Measurements from ENCODE around the gene SUCNR1. TPM values are rescaled to one million over a fixed set of nuclear protein-coding genes. Genes with fewer than 3 reads are reported as not detected.
"Not testable (repeated sequence)": the region's sequence is repeated elsewhere in the genome, so short reads cannot be mapped to it uniquely, and the experiment has no call there.

Gene SUCNR1
- total and polyA plus RNA-seq, 2 donors (not counting 1 experiment from before 2014, with no cell fraction given): under 0.01 to 0.02 TPM

- DNase-seq (ENCODE audit: low read depth in 2 of 2): peak in 1 of 2 donors; percentile 63
- no peak overlapping the region for H3K9ac ChIP-seq (ENCODE audit: insufficient read depth, low read length)
- H4K20me1 ChIP-seq (ENCODE audit: control insufficient read depth, extremely low read depth, insufficient read depth, low read length): no peaks in the 10 kb centered on the region
- no peaks in the 10 kb centered on the region for H3K27me3 ChIP-seq (ENCODE audit: control insufficient read depth, insufficient read depth, low read length)
- no peak overlapping the region for H3K4me2 ChIP-seq (ENCODE audit: extremely low read depth, insufficient read depth, low read length)
- H3K27ac ChIP-seq (ENCODE audit: insufficient read depth, low read length): no peak overlapping the region
- no peaks in the 10 kb centered on the region for H3K79me2 ChIP-seq (ENCODE audit: control insufficient read depth, insufficient read depth, low read length)
- no peak overlapping the region for H2AFZ ChIP-seq (ENCODE audit: low read length)
- no peak overlapping the region for H3K4me3 ChIP-seq (replicated peaks in 1 of 4; ENCODE audit: control extremely low read depth in 1 of 4, insufficient read depth in 1 of 4, low read depth in 3 of 4, low read length in 4 of 4)
- no peaks in the 10 kb centered on the region for H3K9me3 ChIP-seq (ENCODE audit: control insufficient read depth, insufficient read depth, low read depth, low read length)
- H3K36me3 ChIP-seq (ENCODE audit: control insufficient read depth, insufficient read depth, low read length): no peaks in the 10 kb centered on the region
- TF ChIP-seq CTCF (conservative IDR thresholded peaks at IDR 0.05 in 1 of 2, IDR thresholded peaks at IDR 0.05 in 1 of 2; ENCODE audit: low read depth in 1 of 2, low read length in 2 of 2): no peak
- no peak for TF ChIP-seq EZH2 (IDR thresholded peaks at IDR 0.05; ENCODE audit: low read length, missing control alignments)
- peaks cover 9% of the 10 kb centered on the region for H3K4me1 ChIP-seq (ENCODE audit: control insufficient read depth, extremely low read depth, insufficient read depth, low read length)
Observed at GRCh38 chr3:151896246-151897012, 23.0 kb downstream of the SUCNR1 start.

DNA sequence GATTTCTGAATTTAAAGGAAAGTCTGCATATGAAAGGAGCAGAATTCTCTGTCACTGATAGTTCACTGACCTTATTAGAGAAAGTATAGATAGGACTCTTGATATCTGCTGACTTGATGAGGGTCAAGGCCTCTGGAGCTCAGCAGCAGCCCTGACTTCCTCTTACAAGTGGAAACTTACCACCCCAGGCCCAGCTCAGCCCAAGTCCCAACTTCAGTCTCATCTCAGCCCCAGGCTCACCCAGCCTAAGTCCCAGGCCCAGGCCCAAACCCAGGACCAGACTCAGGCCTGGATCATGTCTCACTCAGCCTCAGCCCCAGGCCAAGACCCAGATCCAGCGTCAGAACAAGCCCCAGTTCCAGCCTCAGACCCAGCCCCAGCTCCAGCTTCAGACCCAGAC lies 24.7 kb downstream of the SUCNR1 start:
- not testable (repeated sequence) for DNase-seq (ENCODE audit: low read depth in 2 of 2); H3K27me3 ChIP-seq (ENCODE audit: control insufficient read depth, insufficient read depth, low read length); H3K36me3 ChIP-seq (ENCODE audit: control insufficient read depth, insufficient read depth, low read length); H3K4me3 ChIP-seq (replicated peaks in 1 of 4; ENCODE audit: control extremely low read depth in 1 of 4, insufficient read depth in 1 of 4, low read depth in 3 of 4, low read length in 4 of 4); H3K27ac ChIP-seq (ENCODE audit: insufficient read depth, low read length); H3K4me2 ChIP-seq (ENCODE audit: extremely low read depth, insufficient read depth, low read length); H4K20me1 ChIP-seq (ENCODE audit: control insufficient read depth, extremely low read depth, insufficient read depth, low read length); H3K9me3 ChIP-seq (ENCODE audit: control insufficient read depth, insufficient read depth, low read depth, low read length); H3K79me2 ChIP-seq (ENCODE audit: control insufficient read depth, insufficient read depth, low read length); H2AFZ ChIP-seq (ENCODE audit: low read length); H3K9ac ChIP-seq (ENCODE audit: insufficient read depth, low read length)
- peaks cover 16% of the 10 kb centered on the region for H3K4me1 ChIP-seq (ENCODE audit: control insufficient read depth, extremely low read depth, insufficient read depth, low read length)

DNA sequence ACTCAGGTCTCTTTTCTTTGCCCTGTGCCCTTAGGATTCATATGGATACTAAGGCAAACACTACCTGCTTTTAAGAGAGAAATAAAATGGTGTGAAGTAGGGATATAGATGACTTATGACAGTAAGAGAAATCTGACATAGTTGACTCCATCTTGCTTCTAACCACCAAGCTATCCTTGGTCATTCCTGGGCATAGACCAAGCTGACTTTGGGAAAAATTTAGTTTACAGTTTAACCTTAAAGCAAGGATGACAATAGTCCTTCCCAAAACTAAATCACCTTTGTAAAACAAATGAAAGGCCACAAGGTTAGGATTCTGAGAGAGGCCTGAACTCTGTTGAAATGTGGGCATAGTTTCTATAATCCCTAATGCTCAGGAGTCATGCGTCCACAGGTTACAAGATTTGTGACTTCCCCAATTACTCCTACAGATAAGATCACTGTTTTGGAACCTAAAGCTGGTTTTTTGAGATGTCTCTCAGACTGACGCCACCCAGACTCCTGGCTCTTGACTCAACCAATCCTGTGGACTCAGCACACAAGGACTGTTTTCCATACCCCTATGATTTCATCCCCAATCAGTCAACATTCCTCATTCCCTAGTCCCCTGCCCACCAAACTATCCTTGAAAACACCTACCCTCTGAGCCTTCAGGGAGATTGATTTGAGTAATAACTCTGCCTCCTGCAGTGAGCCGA lies 25.3 kb downstream of the SUCNR1 start:
- DNase-seq (ENCODE audit: low read depth in 2 of 2); H3K9me3 ChIP-seq (ENCODE audit: control insufficient read depth, insufficient read depth, low read depth, low read length); H2AFZ ChIP-seq (ENCODE audit: low read length); H3K27me3 ChIP-seq (ENCODE audit: control insufficient read depth, insufficient read depth, low read length); H3K4me2 ChIP-seq (ENCODE audit: extremely low read depth, insufficient read depth, low read length); H3K36me3 ChIP-seq (ENCODE audit: control insufficient read depth, insufficient read depth, low read length); H3K79me2 ChIP-seq (ENCODE audit: control insufficient read depth, insufficient read depth, low read length); H3K9ac ChIP-seq (ENCODE audit: insufficient read depth, low read length); H3K4me3 ChIP-seq (replicated peaks in 1 of 4; ENCODE audit: control extremely low read depth in 1 of 4, insufficient read depth in 1 of 4, low read depth in 3 of 4, low read length in 4 of 4); H4K20me1 ChIP-seq (ENCODE audit: control insufficient read depth, extremely low read depth, insufficient read depth, low read length); H3K27ac ChIP-seq (ENCODE audit: insufficient read depth, low read length): not testable (repeated sequence)
- H3K4me1 ChIP-seq (ENCODE audit: control insufficient read depth, extremely low read depth, insufficient read depth, low read length): peaks cover 19% of the 10 kb centered on the region

DNA sequence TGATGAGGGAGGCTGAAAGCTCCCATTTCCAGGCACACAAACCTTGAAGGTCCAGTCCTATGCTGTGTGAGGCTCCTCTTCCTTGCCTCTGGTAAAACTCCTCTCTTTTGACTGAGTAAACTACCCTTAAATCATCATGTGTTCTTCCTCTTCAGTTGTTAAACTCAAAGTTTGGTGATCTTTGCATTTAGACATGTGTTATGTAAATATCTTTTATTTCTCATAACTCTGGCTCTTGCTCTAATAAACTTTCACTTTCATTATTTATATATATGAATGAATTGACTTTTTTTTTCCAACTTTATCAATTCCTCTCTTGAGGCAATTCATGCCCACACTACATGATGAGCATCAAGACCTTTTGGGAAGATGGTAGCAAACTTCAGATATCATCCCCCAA lies 26.6 kb downstream of the SUCNR1 start:
- Histone ChIP-seq H4K20me1 (ENCODE audit: control insufficient read depth, extremely low read depth, insufficient read depth, low read length) (no peaks in the 10 kb centered on the region), H3K36me3 (ENCODE audit: control insufficient read depth, insufficient read depth, low read length) (no peaks in the 10 kb centered on the region), H3K9ac (ENCODE audit: insufficient read depth, low read length) (no peak overlapping the region), H3K79me2 (ENCODE audit: control insufficient read depth, insufficient read depth, low read length) (no peaks in the 10 kb centered on the region), H3K9me3 (ENCODE audit: control insufficient read depth, insufficient read depth, low read depth, low read length) (no peaks in the 10 kb centered on the region), H3K4me3 (replicated peaks in 1 of 4; ENCODE audit: control extremely low read depth in 1 of 4, insufficient read depth in 1 of 4, low read depth in 3 of 4, low read length in 4 of 4) (no peak overlapping the region), H3K27ac (ENCODE audit: insufficient read depth, low read length) (no peak overlapping the region), H2AFZ (ENCODE audit: low read length) (peak overlapping the region; percentile 58), H3K4me2 (ENCODE audit: extremely low read depth, insufficient read depth, low read length) (peak overlapping the region; percentile 51), H3K27me3 (ENCODE audit: control insufficient read depth, insufficient read depth, low read length) (no peaks in the 10 kb centered on the region), H3K4me1 (ENCODE audit: control insufficient read depth, extremely low read depth, insufficient read depth, low read length) (peaks cover 22% of the 10 kb centered on the region)
- TF ChIP-seq EZH2 (IDR thresholded peaks at IDR 0.05; ENCODE audit: low read length, missing control alignments) (no peak), CTCF (conservative IDR thresholded peaks at IDR 0.05 in 1 of 2, IDR thresholded peaks at IDR 0.05 in 1 of 2; ENCODE audit: low read depth in 1 of 2, low read length in 2 of 2) (no peak)
- peak in 1 of 2 donors; percentile 47 for DNase-seq (ENCODE audit: low read depth in 2 of 2)

All from fibroblast of lung (primary cell).